IPS-11a (cell line): ENCODE results near the gene PDCD2L.
"Not testable (repeated sequence)": the region's sequence is repeated elsewhere in the genome, so short reads cannot be mapped to it uniquely, and the experiment has no call there.

ENCODE experiments used
- H3K4me3 ChIP-seq: one replicate; pipeline ENCODE4 v1.5.1; 2013; ENCODE audit warnings: low read depth, low read length, control low read depth

PDCD2L gene

DNA sequence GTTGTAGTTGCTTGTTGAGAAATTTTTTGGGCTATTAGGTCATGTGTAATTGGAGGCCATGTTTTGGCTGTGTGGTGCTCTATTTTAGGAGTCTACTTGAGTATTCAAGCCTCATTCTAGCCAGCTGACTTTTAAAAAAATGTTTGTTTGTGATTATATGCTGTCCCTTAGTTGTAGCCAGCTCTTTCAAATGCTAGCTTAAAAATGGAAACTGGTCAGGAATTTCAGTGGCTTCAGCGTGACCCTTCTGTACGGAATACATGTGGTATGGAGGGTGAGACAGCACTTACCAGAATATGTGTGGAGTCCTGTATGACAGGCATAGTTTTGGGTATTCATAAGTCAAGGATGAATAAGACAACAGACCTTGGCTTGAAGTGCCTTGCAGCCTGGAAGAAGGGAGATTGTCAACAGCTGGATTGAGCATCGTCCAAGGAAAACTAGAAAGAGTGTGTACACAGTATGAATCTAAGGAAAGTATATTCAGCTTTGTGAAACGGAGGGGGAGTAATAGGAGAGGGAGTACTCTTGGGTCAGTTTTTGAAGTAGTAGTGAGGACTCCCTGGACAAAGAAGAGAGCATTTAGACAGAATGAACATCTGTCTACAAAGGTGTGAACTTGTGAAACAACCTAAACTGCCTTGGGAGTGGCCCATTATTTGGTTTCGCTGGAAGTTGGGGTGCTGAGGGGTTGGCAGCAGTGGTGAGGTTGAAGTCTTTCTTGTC is 57.3 kb downstream of the PDCD2L start:
- no peak overlapping the region for H3K4me3 ChIP-seq

DNA sequence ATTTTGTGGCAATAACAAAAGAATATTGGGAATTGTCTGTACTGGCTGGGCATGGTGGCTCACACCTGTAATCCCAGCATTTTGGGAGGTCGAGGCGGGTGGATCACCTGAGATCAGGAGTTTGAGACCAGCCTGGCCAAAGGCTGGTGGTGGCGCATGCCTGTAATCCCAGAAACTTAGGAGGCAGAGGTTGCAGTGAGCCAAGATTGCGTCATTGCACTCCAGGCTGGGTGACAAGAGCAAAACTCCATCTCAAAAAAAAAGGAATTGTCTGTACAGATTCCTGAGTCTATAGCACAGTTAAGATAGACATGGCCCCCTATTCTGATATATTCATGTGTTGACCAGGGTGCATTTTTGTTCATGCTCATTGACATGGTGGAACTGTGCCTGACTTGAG is 60.6 kb downstream of the PDCD2L start:
- H3K4me3 ChIP-seq = not testable (repeated sequence)

DNA sequence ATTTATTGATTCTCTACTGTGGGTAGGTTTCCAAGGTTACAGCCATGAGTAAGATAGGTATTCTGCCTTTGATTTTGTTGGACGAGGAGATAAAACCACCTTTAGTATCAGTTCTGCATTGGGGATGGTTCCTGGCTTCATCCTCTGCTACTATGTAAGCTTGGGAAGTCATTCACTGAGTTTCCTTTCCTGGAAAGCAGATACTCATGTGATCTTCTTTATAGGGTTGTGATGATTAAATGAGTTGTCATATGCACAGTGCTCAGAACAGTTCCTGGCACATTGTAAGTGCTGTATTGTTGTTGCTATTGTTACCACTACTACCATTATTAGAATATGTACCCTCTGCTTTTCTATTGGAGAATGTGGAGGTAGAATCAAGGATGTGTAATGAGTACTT is 64.2 kb downstream of the PDCD2L start:
- no peak overlapping the region for H3K4me3 ChIP-seq

- not testable (repeated sequence) for H3K4me3 ChIP-seq
Measured at GRCh38 chr19:34469026-34469425, 64.8 kb downstream of the PDCD2L start.

DNA sequence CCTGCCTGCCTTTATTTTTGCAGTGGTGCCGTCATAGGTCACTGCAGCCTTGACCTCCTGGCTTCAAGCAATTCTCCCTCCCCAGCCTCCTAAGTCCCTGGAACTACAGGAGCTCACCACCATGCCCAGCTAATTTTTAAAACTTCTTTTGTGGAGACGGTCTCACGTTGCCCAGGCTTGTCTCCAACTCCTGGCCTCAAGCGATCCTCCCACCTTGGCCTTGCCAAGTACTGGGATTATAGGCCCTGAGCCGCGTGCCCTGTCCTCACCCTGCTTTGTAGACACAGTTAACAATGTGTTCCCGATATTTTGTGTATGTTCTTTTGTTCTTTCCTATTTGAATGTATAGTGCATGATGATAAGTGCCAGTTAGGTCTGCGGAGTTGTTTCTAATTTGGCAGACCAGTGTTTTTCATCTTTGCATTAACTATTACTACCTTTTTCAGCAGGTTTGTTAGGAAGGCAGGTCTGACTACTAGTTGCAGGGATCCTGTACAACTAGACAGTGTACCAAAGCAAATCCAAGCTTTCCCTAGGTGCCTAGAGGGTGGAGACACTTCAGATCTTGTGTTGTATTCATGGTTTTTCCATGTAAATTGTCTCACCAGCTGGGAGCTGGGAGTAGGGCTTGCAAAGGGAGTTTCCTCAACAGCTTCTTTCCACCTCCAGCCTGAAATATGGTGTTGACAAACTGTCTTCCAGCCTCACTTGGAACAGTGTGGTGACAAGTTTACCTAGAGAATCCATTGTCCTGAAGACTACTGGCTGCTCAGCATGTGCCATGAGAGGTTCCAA is 67.9 kb downstream of the PDCD2L start:
- no peak overlapping the region for H3K4me3 ChIP-seq

DNA sequence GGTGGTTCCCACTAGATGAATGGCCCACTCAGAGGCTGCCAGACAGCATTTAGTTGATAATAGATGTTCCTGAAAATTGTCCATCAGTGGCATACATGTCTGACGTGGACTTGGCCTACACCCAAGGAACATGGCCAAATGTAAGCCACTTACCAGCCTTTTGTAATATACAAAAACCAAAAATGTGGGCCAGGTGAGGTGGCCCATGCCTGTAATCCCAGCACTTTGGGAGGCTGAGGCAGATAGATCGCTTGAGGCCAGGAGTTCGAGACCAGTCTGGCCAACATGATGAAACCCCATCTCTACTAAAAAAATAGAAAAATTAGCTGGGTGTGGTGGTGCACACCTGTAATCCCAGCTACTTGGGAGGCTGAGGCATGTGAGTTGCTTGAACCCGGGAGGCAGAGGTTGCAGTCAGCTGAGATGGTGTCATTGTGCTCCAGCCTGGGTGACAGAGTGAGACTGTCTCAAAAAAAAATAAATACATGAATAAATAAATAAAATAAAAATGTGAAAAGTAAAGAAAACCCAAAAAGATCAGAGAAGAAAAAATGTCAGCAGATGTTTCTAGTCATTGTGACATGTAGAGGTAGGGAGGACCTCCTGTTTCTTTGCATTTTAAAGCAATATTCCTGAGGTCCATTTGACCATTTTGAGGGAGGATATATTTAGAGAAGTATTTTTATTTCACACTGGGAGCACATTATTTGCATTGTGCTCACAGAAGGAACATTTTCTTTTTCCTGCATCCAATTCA is 70.2 kb downstream of the PDCD2L start:
- no peak overlapping the region for H3K4me3 ChIP-seq

GRCh38 chr19:34475026-34475974 is 71.1 kb downstream of the PDCD2L start:
- no peak overlapping the region for H3K4me3 ChIP-seq
